T-cell (primary cell): ENCODE results near the gene ZNF134. TPM values are rescaled to one million over a fixed set of nuclear protein-coding genes. Genes with fewer than 3 reads are reported as not detected.

Experiments
- ATAC-seq, 4 experiments: fragments of 200-7000 bp in 3 of 4; fragments of 150-1000 bp in 1 of 4; cut with Tn5 transposase; replicated peaks in 1 of 4; 1 replicate in 3 of 4; 2 replicates in 1 of 4; pipeline ENCODE4 v1.10.0; 2021; ENCODE audit warnings: moderate library complexity in 3 of 4, mild to moderate bottlenecking in 2 of 4, moderate number of reproducible peaks in 1 of 4
- CTCF ChIA-PET, 2 donors: fragments of 300-600 bp; sonication (Branson Sonifier 250); formaldehyde crosslinking; loops; one replicate each; lab custom pipeline; 2022; ENCODE audit warnings: antibody characterized with exemption in 2 of 2; lab: Charles Lee
- POLR2A ChIA-PET, 2 donors: fragments of 300-600 bp; sonication (Branson Sonifier 250); formaldehyde crosslinking; loops; one replicate each; lab custom pipeline; 2022; ENCODE audit warnings: antibody characterized with exemption in 2 of 2; lab: Charles Lee
- DNase-seq, 35 experiments: peaks; one replicate each; pipeline versions ENCODE4 v3.0.0 to v3.0.0-alpha.2; 2013 to 2023
- H3K27ac ChIP-seq: one replicate; pipeline ENCODE4 v1.5.1; 2013; ENCODE audit warnings: low read length
- H3K27me3 ChIP-seq, 2 experiments: replicated peaks in 1 of 2; 1 replicate in 1 of 2; 2 replicates in 1 of 2; pipeline versions ENCODE4 v1.6.1 to v1.7.0; 2013; ENCODE audit warnings: low read length in 1 of 2, mixed read lengths in 1 of 2; ENCODE audit not compliant: control insufficient read depth in 2 of 2, insufficient read depth in 2 of 2; ENCODE audit errors: extremely low read depth in 1 of 2
- H3K36me3 ChIP-seq, 2 donors: 1 replicate in 1 of 2; 2 replicates in 1 of 2; pipeline versions ENCODE4 v1.6.1 to v1.7.0; 2013; ENCODE audit warnings: low read length in 1 of 2; ENCODE audit not compliant: control insufficient read depth in 2 of 2, insufficient read depth in 1 of 2; ENCODE audit errors: extremely low read depth in 1 of 2
- H3K4me1 ChIP-seq, 2 experiments: 1 replicate in 1 of 2; 2 replicates in 1 of 2; pipeline versions ENCODE4 v1.6.1 to v1.7.0; 2013; ENCODE audit warnings: low read length in 2 of 2, mixed read lengths in 1 of 2; ENCODE audit not compliant: insufficient read depth in 2 of 2, control insufficient read depth in 1 of 2; ENCODE audit errors: extremely low read depth in 1 of 2
- H3K4me3 ChIP-seq, 2 donors: 1 replicate in 1 of 2; 2 replicates in 1 of 2; pipeline versions ENCODE4 v1.5.1 to v1.7.0; 2013; ENCODE audit warnings: mild to moderate bottlenecking in 2 of 2, low read length in 1 of 2, moderate library complexity in 1 of 2; ENCODE audit not compliant: control insufficient read depth in 1 of 2; ENCODE audit errors: extremely low read depth in 1 of 2
- H3K9me3 ChIP-seq: 2 replicates; pipeline ENCODE4 v1.7.0; 2013
- H3K27ac Mint-ChIP-seq, 2 donors: one replicate each; pipeline ENCODE4 v1.8.0; 2020 to 2021; ENCODE audit warnings: mild to moderate bottlenecking in 2 of 2, mixed read lengths in 2 of 2
- H3K27me3 Mint-ChIP-seq, 2 donors: one replicate each; pipeline ENCODE4 v1.8.0; 2021 to 2022; ENCODE audit warnings: mixed read lengths in 2 of 2
- H3K36me3 Mint-ChIP-seq: one replicate; pipeline ENCODE4 v1.8.0; 2021; ENCODE audit warnings: mixed read lengths
- H3K4me1 Mint-ChIP-seq, 3 donors: one replicate each; pipeline ENCODE4 v1.8.0; 2020 to 2022; ENCODE audit warnings: mixed read lengths in 3 of 3, mild to moderate bottlenecking in 1 of 3
- H3K4me3 Mint-ChIP-seq, 3 donors: one replicate each; pipeline ENCODE4 v1.8.0; 2020 to 2022; ENCODE audit warnings: mild to moderate bottlenecking in 3 of 3, mixed read lengths in 3 of 3, moderate library complexity in 3 of 3
- H3K9me3 Mint-ChIP-seq, 3 donors: one replicate each; pipeline ENCODE4 v1.8.0; 2020 to 2022; ENCODE audit warnings: mixed read lengths in 3 of 3
- WGBS: methylation state at CpG from one replicate; pipeline ENCODE4 v1.1.5; 2013; ENCODE audit warnings: missing lambda C conversion rate; ENCODE audit not compliant: insufficient coverage; 5-methylcytosine and 5-hydroxymethylcytosine counted together
- total RNA-seq, 35 experiments: library from RNA in 6 of 35; stranded (reverse) in 6 of 35; fragments of 120-200 nt in 1 of 35; gene quantifications; one replicate each; pipeline versions ENCODE4 v1.2.1 to v1.2.4 and lab custom pipeline; 2013 to 2026

ZNF134 gene
- total RNA-seq, 5 donors from 2014 or later (not counting 1 experiment from before 2014, with no cell fraction given): 16.4 to 31.0 (median 22.3) TPM

GRCh38 chr19:57632987-57633831 lies 19.2 kb downstream of the ZNF134 start, which contains the start of gene ZNF211:
Gene ZNF211, plus strand, starts transcription at chr19:57633168. Its CDS starts 179 bp downstream, at chr19:57633347.
- Mint-ChIP-seq H3K4me3 (peak within 1 kb of the TSS; percentile 86 to 95 (median 93)), H3K36me3 (peaks cover 46% of the 10 kb centered on the region), H3K9me3 (peaks cover 17 to 42% (median 32%) of the 10 kb centered on the region in 3 donors), H3K27me3 (no peaks in the 10 kb centered on the region), H3K4me1 (peaks cover 25 to 32% (median 30%) of the 10 kb centered on the region in 3 donors), H3K27ac (peak within 1 kb of the TSS; percentile 86 to 90)
- WGBS: under 1% methylated on average over 51 of the region's 59 CpGs
- peaks cover 2% of the 10 kb centered on the region for H3K9me3 ChIP-seq
- ATAC-seq (peak; percentile 99 to 100 (median 100)), DNase-seq (peak; percentile 76 to 93 (median 85))
- CTCF ChIA-PET: interaction anchor here (1.0 kb wide), 2 partner anchors 19 to 49 kb away, joined by 3 to 5 read pairs; partner anchors contain the start of genes ZNF134 (in 1 of the 2) and ZNF551 (in 1 of the 2)
- no peaks in the 10 kb centered on the region for H3K27me3 ChIP-seq
- H3K36me3 ChIP-seq: peaks cover 0 to 31% of the 10 kb centered on the region in 2 donors
- H3K4me1 ChIP-seq: peaks cover 4 to 15% of the 10 kb centered on the region in 2 experiments
- POLR2A ChIA-PET: interaction anchor here (0.6 to 1.0 kb wide), 2 partner anchors 94 kb away, joined by 3 read pairs; partner anchors contain the start of gene ZNF671 (in 2 of the 2)
- H3K4me3 ChIP-seq: peak within 1 kb of the TSS; percentile 92 to 98
- H3K27ac ChIP-seq: peak within 1 kb of the TSS; percentile 72

- H3K4me3 Mint-ChIP-seq: peak overlapping the region; percentile 86 to 95 (median 93)
- no peaks in the 10 kb centered on the region for H3K27me3 Mint-ChIP-seq
- peaks cover 25 to 32% (median 30%) of the 10 kb centered on the region in 3 donors for H3K4me1 Mint-ChIP-seq
- no peaks in the 10 kb centered on the region for H3K27me3 ChIP-seq
- WGBS: 85% methylated on average over 5 of the region's 6 CpGs
- H3K9me3 ChIP-seq: peaks cover 3% of the 10 kb centered on the region
- peaks cover 4 to 15% of the 10 kb centered on the region in 2 experiments for H3K4me1 ChIP-seq
- no peak overlapping the region for H3K27ac ChIP-seq
- H3K36me3 ChIP-seq: peaks cover 0 to 36% of the 10 kb centered on the region in 2 donors
- H3K4me3 ChIP-seq: peak overlapping the region; percentile 92 to 98
- peaks cover 52% of the 10 kb centered on the region for H3K36me3 Mint-ChIP-seq
- DNase-seq: no peak
- peak overlapping the region; percentile 86 to 90 for H3K27ac Mint-ChIP-seq
- ATAC-seq: no peak
- peaks cover 23 to 42% (median 33%) of the 10 kb centered on the region in 3 donors for H3K9me3 Mint-ChIP-seq
- ChIA-PET CTCF (no interaction called here), POLR2A (no interaction called here)
These were observed 19.7 kb downstream of the ZNF134 start for GRCh38 chr19:57633832-57634131.

- Mint-ChIP-seq H3K4me1 (peaks cover 25 to 30% (median 30%) of the 10 kb centered on the region in 3 donors), H3K27ac (no peak overlapping the region), H3K27me3 (no peaks in the 10 kb centered on the region), H3K9me3 (peaks cover 27 to 64% (median 53%) of the 10 kb centered on the region in 3 donors), H3K36me3 (peaks cover 86% of the 10 kb centered on the region), H3K4me3 (no peak overlapping the region)
- H3K4me1 ChIP-seq: peaks cover 4 to 15% of the 10 kb centered on the region in 2 experiments
- H3K36me3 ChIP-seq: peaks cover 23 to 72% of the 10 kb centered on the region in 2 donors
- H3K4me3 ChIP-seq: no peak overlapping the region
- ChIA-PET POLR2A (interaction anchor here in 1 of 2 donors (0.7 kb wide), 1 partner anchor 12 kb away, joined by 4 read pairs; no protein-coding TSS in a partner anchor), CTCF (interaction anchor here in 1 of 2 donors (0.7 kb wide), 1 partner anchor 247 kb away, joined by 3 read pairs; no protein-coding TSS in a partner anchor)
- H3K27ac ChIP-seq: no peak overlapping the region
- peaks cover 32% of the 10 kb centered on the region for H3K9me3 ChIP-seq
- H3K27me3 ChIP-seq: no peaks in the 10 kb centered on the region
- WGBS: 100% methylated on average over 1 of the region's 4 CpGs
- no peak for DNase-seq
- no peak for ATAC-seq
These were observed 23.3 kb downstream of the ZNF134 start for GRCh38 chr19:57637379-57637778.

GRCh38 chr19:57641715-57642234 lies 27.7 kb downstream of the ZNF134 start:
- DNase-seq (no peak), ATAC-seq (no peak)
- Histone ChIP-seq H3K36me3 (peaks cover 25 to 56% of the 10 kb centered on the region in 2 donors), H3K27ac (no peak overlapping the region), H3K4me3 (peak overlapping the region in 1 of 2 donors; percentile 15), H3K9me3 (peaks cover 39% of the 10 kb centered on the region), H3K4me1 (no peaks in the 10 kb centered on the region), H3K27me3 (no peaks in the 10 kb centered on the region)
- no peaks in the 10 kb centered on the region for H3K4me1 Mint-ChIP-seq
- H3K36me3 Mint-ChIP-seq: peaks cover 67% of the 10 kb centered on the region
- no CpG with 5 or more reads among the region's 4 CpGs for WGBS
- no peak overlapping the region for H3K4me3 Mint-ChIP-seq
- no peak overlapping the region for H3K27ac Mint-ChIP-seq
- H3K9me3 Mint-ChIP-seq: peaks cover 24 to 60% (median 57%) of the 10 kb centered on the region in 3 donors
- no peaks in the 10 kb centered on the region for H3K27me3 Mint-ChIP-seq
- ChIA-PET POLR2A (no interaction called here), CTCF (interaction anchor here in 1 of 2 donors (1.0 kb wide), 1 partner anchor 30 kb away, joined by 3 read pairs; no protein-coding TSS in a partner anchor)

- ATAC-seq (no peak), DNase-seq (no peak)
- POLR2A ChIA-PET: no interaction called here
- Histone ChIP-seq H3K36me3 (peaks cover 25 to 49% of the 10 kb centered on the region in 2 donors), H3K9me3 (peaks cover 37% of the 10 kb centered on the region), H3K4me3 (no peak overlapping the region), H3K27ac (no peak overlapping the region), H3K27me3 (no peaks in the 10 kb centered on the region), H3K4me1 (no peaks in the 10 kb centered on the region)
- CTCF ChIA-PET: no interaction called here
- Mint-ChIP-seq H3K27me3 (no peaks in the 10 kb centered on the region), H3K4me1 (no peaks in the 10 kb centered on the region), H3K36me3 (peaks cover 63% of the 10 kb centered on the region), H3K9me3 (peaks cover 19 to 58% (median 58%) of the 10 kb centered on the region in 3 donors), H3K27ac (no peak overlapping the region), H3K4me3 (no peak overlapping the region)
- WGBS: 90% methylated on average over 1 of the region's 4 CpGs
These were observed 28.5 kb downstream of the ZNF134 start for GRCh38 chr19:57642396-57643046.

- POLR2A ChIA-PET: interaction anchor here in 1 of 2 donors (0.5 kb wide), 1 partner anchor 807 kb away, joined by 5 read pairs; no protein-coding TSS in a partner anchor
These were observed 29.7 kb downstream of the ZNF134 start for GRCh38 chr19:57643734-57644133.

More at GRCh38 chr19:57643734-57644133, 29.7 kb downstream of the ZNF134 start:
- CTCF ChIA-PET: no interaction called here
- H3K9me3 Mint-ChIP-seq: peaks cover 19 to 60% (median 58%) of the 10 kb centered on the region in 3 donors
- Histone ChIP-seq H3K36me3 (peaks cover 25 to 39% of the 10 kb centered on the region in 2 donors), H3K4me3 (no peak overlapping the region), H3K27me3 (no peaks in the 10 kb centered on the region), H3K9me3 (peaks cover 37% of the 10 kb centered on the region), H3K4me1 (no peaks in the 10 kb centered on the region), H3K27ac (no peak overlapping the region)
- H3K27ac Mint-ChIP-seq: no peak overlapping the region
- no peaks in the 10 kb centered on the region for H3K27me3 Mint-ChIP-seq
- H3K4me3 Mint-ChIP-seq: no peak overlapping the region
- no peak for DNase-seq
- ATAC-seq: no peak
- peaks cover 52% of the 10 kb centered on the region for H3K36me3 Mint-ChIP-seq
- H3K4me1 Mint-ChIP-seq: no peaks in the 10 kb centered on the region
